Esophagus muscularis mucosa (tissue), 4 donors: ENCODE data around the gene PITPNB. TPM values are rescaled to one million over a fixed set of nuclear protein-coding genes. Genes with fewer than 3 reads are reported as not detected.

Source experiments
- DNase-seq: peaks from one replicate; pipeline ENCODE4 v3.0.0-alpha.2; 2017; ENCODE audit errors: extremely low spot score
- H3K27ac ChIP-seq, 4 donors: fragments of 200-600 bp; sonication (generic); replicated peaks in 1 of 4; 1 replicate in 3 of 4; 2 replicates in 1 of 4; pipeline ENCODE4 v1.5.1; 2016 to 2019; ENCODE audit warnings: mild to moderate bottlenecking in 1 of 4
- H3K27me3 ChIP-seq, 4 donors: fragments of 200-600 bp; sonication (generic); one replicate each; pipeline versions ENCODE4 v1.5.1 to v1.6.0; 2016 to 2019
- H3K36me3 ChIP-seq, 4 donors: fragments of 200-600 bp; sonication (generic); one replicate each; pipeline ENCODE4 v1.5.1; 2016 to 2019
- H3K4me1 ChIP-seq, 4 donors: fragments of 200-600 bp; sonication (generic); one replicate each; pipeline ENCODE4 v1.5.1; 2016 to 2019
- H3K4me3 ChIP-seq, 4 donors: fragments of 200-600 bp; sonication (generic); 1 replicate in 2 of 4; 2 replicates in 2 of 4; pipeline ENCODE4 v1.5.1; 2016 to 2019; ENCODE audit warnings: mild to moderate bottlenecking in 4 of 4, moderate library complexity in 1 of 4
- H3K9me3 ChIP-seq, 4 donors: fragments of 200-600 bp; sonication (generic); 1 replicate in 3 of 4; 2 replicates in 1 of 4; pipeline ENCODE4 v1.5.1; 2016 to 2019
- CTCF ChIP-seq, 3 experiments: fragments of 200-600 bp in 2 of 3; fragments of 450-650 bp in 1 of 3; sonication (generic) in 2 of 3; IDR thresholded peaks; one replicate each; pipeline ENCODE4 v1.5.1; 2017 to 2019; ENCODE audit warnings: antibody characterized with exemption in 3 of 3, mild to moderate bottlenecking in 2 of 3, moderate library complexity in 1 of 3
- EP300 ChIP-seq: sonication (generic); formaldehyde crosslinking; IDR thresholded peaks from one replicate; pipeline ENCODE4 v1.6.1; 2017; ENCODE audit warnings: antibody characterized with exemption
- POLR2A ChIP-seq: fragments of 450-650 bp; IDR thresholded peaks from one replicate; pipeline ENCODE4 v1.6.1; 2017; ENCODE audit warnings: antibody characterized with exemption, moderate library complexity, mild to moderate bottlenecking, low read depth
- POLR2AphosphoS5 ChIP-seq, 2 donors: sonication (generic); formaldehyde crosslinking; IDR thresholded peaks; one replicate each; pipeline ENCODE4 v1.6.1; 2017; ENCODE audit warnings: antibody characterized with exemption in 2 of 2
- WGBS: methylation state at CpG from one replicate; pipeline ENCODE4 v1.1.5; 2018; 5-methylcytosine and 5-hydroxymethylcytosine counted together
- intact Hi-C: fragments of 100-400 bp; cut with DNase I; formaldehyde crosslinking; loops from one replicate; pipeline ENCODE4 v1.15.1; 2023
- total RNA-seq, 4 donors: library from RNA; depleted of rRNA; stranded (reverse); fragments of >200 nt; gene quantifications; one replicate each; pipeline versions ENCODE4 v1.1.0 to v1.2.1, GENCODE V29; 2016

The PITPNB gene
- total RNA-seq, 4 donors from 2014 or later = 70.3 to 99.7 (median 89.3) TPM

- no peaks in the 10 kb centered on the region for H3K27me3 ChIP-seq
- H3K27ac ChIP-seq = no peak overlapping the region
- no peak for TF ChIP-seq CTCF (IDR thresholded peaks at IDR 0.05)
- intact Hi-C loops = no loop called here
- H3K36me3 ChIP-seq = peaks cover 0 to 31% (median 19%) of the 10 kb centered on the region in 4 donors
- peaks cover 8 to 14% (median 11%) of the 10 kb centered on the region in 4 donors for H3K4me1 ChIP-seq
- WGBS = 79% methylated on average over 7 of the region's 7 CpGs
- H3K4me3 ChIP-seq = no peak overlapping the region
- DNase-seq = no peak
- H3K9me3 ChIP-seq = no peaks in the 10 kb centered on the region
Observed at GRCh38 chr22:27843441-27843840, 75.6 kb downstream of the PITPNB start.

GRCh38 chr22:27842669-27843431 lies 76.2 kb downstream of the PITPNB start:
- Histone ChIP-seq H3K4me1 (peaks cover 8 to 14% (median 11%) of the 10 kb centered on the region in 4 donors), H3K27ac (peak overlapping the region in 1 of 4 donors; percentile 8), H3K27me3 (no peaks in the 10 kb centered on the region), H3K9me3 (no peaks in the 10 kb centered on the region), H3K4me3 (no peak overlapping the region), H3K36me3 (peaks cover 0 to 25% (median 14%) of the 10 kb centered on the region in 4 donors)
- TF ChIP-seq POLR2AphosphoS5 (IDR thresholded peaks at IDR 0.05) (no peak), EP300 (no peak), POLR2A (no peak), CTCF (IDR thresholded peaks at IDR 0.05) (no peak)
- 82% methylated on average over 15 of the region's 15 CpGs for WGBS
- no peak for DNase-seq
- intact Hi-C loops = no loop called here

- H3K4me3 ChIP-seq = no peak overlapping the region
- intact Hi-C loops = no loop called here
- no peaks in the 10 kb centered on the region for H3K27me3 ChIP-seq
- H3K9me3 ChIP-seq = no peaks in the 10 kb centered on the region
- peak overlapping the region in 1 of 4 donors; percentile 8 for H3K27ac ChIP-seq
- DNase-seq = no peak
- H3K4me1 ChIP-seq = peaks cover 8 to 14% (median 11%) of the 10 kb centered on the region in 4 donors
- no CpG with 5 or more reads among the region's 1 CpG for WGBS
- no peak for TF ChIP-seq POLR2AphosphoS5 (IDR thresholded peaks at IDR 0.05)
- peaks cover 0 to 19% (median 8%) of the 10 kb centered on the region in 4 donors for H3K36me3 ChIP-seq
Observed at GRCh38 chr22:27842201-27842600, 76.9 kb downstream of the PITPNB start.

DNA sequence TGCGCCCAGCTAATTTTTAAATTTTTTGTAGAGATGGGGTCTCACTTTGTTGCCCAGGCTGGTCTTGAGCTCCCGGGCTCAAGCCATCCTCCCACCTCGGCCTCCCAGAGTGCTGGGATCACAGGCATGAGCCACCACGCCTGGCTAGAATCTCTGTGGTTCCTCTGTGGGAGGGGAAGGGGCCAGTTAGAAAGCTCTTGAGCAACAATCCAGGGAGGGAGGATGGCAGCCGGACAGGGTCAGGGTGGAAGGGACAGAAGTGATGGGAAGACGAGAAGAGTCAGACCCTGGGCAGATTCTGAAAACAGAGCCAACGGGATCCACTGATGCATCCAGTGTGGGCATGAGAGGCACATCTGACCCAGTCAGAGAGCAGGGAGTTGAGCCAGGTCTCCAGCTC lies 78.6 kb downstream of the PITPNB start:
- intact Hi-C loops = no loop called here

More for the DNA sequence above, 78.6 kb downstream of the PITPNB start:
- Histone ChIP-seq H3K27ac (no peak overlapping the region), H3K4me1 (peaks cover 7 to 13% (median 9%) of the 10 kb centered on the region in 4 donors), H3K4me3 (no peak overlapping the region), H3K36me3 (peaks cover 0 to 8% (median 5%) of the 10 kb centered on the region in 4 donors), H3K9me3 (no peaks in the 10 kb centered on the region), H3K27me3 (no peaks in the 10 kb centered on the region)
- no peak for DNase-seq
- 100% methylated on average over 7 of the region's 7 CpGs for WGBS
- no peak for TF ChIP-seq CTCF (IDR thresholded peaks at IDR 0.05)
- TF ChIP-seq POLR2AphosphoS5 (IDR thresholded peaks at IDR 0.05) = no peak
- TF ChIP-seq POLR2A = no peak
- TF ChIP-seq EP300 = no peak
